Activated naive CD4-positive, alpha-beta T cell treated with anti-CD3 and anti-CD28 coated beads for 36 hours (primary cell): ENCODE data around the gene PRKCB. TPM values are rescaled to one million over a fixed set of nuclear protein-coding genes. Genes with fewer than 3 reads are reported as not detected.
A peak's percentile ranks its signal among the peaks of the same experiment; 100 is the strongest.

Source experiments
- CTCF ChIA-PET: fragments of 350-600 bp; sonication (Branson Sonifier 250); formaldehyde crosslinking; loops from one replicate; lab custom pipeline; 2021; ENCODE audit warnings: antibody characterized with exemption; lab: Charles Lee
- DNase-seq: peaks from one replicate; pipeline ENCODE4 v3.0.0-alpha.2; 2020
- H3K27ac Mint-ChIP-seq: one replicate; pipeline ENCODE4 v1.8.0; 2021; ENCODE audit warnings: mild to moderate bottlenecking, mixed read lengths
- H3K27me3 Mint-ChIP-seq: one replicate; pipeline ENCODE4 v1.8.0; 2021; ENCODE audit warnings: low read depth, mixed read lengths
- H3K36me3 Mint-ChIP-seq: one replicate; pipeline ENCODE4 v1.8.0; 2021; ENCODE audit warnings: low read depth, mixed read lengths
- H3K4me1 Mint-ChIP-seq: one replicate; pipeline ENCODE4 v1.8.0; 2021; ENCODE audit warnings: low read depth, mixed read lengths
- H3K4me3 Mint-ChIP-seq: one replicate; pipeline ENCODE4 v1.8.0; 2021; ENCODE audit warnings: mild to moderate bottlenecking, moderate library complexity, mixed read lengths
- H3K9me3 Mint-ChIP-seq: one replicate; pipeline ENCODE4 v1.8.0; 2021; ENCODE audit warnings: mixed read lengths
- intact Hi-C: fragments of 100-400 bp; cut with micrococcal nuclease; formaldehyde crosslinking; loops from one replicate; pipeline ENCODE4 v1.15.1; 2023
- total RNA-seq, 2 experiments: library from RNA; stranded (reverse); gene quantifications; one replicate each; pipeline ENCODE4 v1.2.3, GENCODE V29; 2021

PRKCB gene
- total RNA-seq, 2 experiments from 2014 or later, result 37.1 to 38.9 TPM

- CTCF ChIA-PET, result interaction anchor here (0.6 to 0.9 kb wide), 2 partner anchors 12 to 24 kb away, joined by 3 read pairs; no protein-coding TSS in a partner anchor
- no peaks in the 10 kb centered on the region for H3K9me3 Mint-ChIP-seq
Observed at GRCh38 chr16:23855010-23855409, 19.2 kb downstream of the PRKCB start.

GRCh38 chr16:23856251-23856709, 20.5 kb downstream of the PRKCB start:
- peaks cover 8% of the 10 kb centered on the region for H3K36me3 Mint-ChIP-seq
- DNase-seq, result no peak
- no peaks in the 10 kb centered on the region for H3K9me3 Mint-ChIP-seq
- no peaks in the 10 kb centered on the region for H3K27me3 Mint-ChIP-seq
- peaks cover 83% of the 10 kb centered on the region for H3K4me1 Mint-ChIP-seq
- no peak overlapping the region for H3K27ac Mint-ChIP-seq
- CTCF ChIA-PET, result interaction anchor here (0.7 kb wide), 2 partner anchors 48 to 413 kb away, joined by 3 read pairs; no protein-coding TSS in a partner anchor
- no peak overlapping the region for H3K4me3 Mint-ChIP-seq
- intact Hi-C loops, result no loop called here

More at GRCh38 chr16:23855010-23855409, 19.2 kb downstream of the PRKCB start:
- H3K27me3 Mint-ChIP-seq, result no peaks in the 10 kb centered on the region
- no peak for DNase-seq
- H3K4me1 Mint-ChIP-seq, result peaks cover 87% of the 10 kb centered on the region
- no peak overlapping the region for H3K4me3 Mint-ChIP-seq
- H3K36me3 Mint-ChIP-seq, result peaks cover 8% of the 10 kb centered on the region
- no peak overlapping the region for H3K27ac Mint-ChIP-seq
- intact Hi-C loops, result no loop called here

- peak; percentile 40 for DNase-seq
- Mint-ChIP-seq H3K27ac (no peak overlapping the region), H3K27me3 (no peaks in the 10 kb centered on the region), H3K4me3 (no peak overlapping the region), H3K36me3 (peaks cover 8% of the 10 kb centered on the region), H3K9me3 (no peaks in the 10 kb centered on the region), H3K4me1 (peaks cover 84% of the 10 kb centered on the region)
- CTCF ChIA-PET, result interaction anchor here (2.7 to 4.6 kb wide), 2 partner anchors 12 to 54 kb away, joined by 9 to 21 read pairs; no protein-coding TSS in a partner anchor
- intact Hi-C loops, result no loop called here
Observed at GRCh38 chr16:23857256-23857880, 21.6 kb downstream of the PRKCB start.

DNA sequence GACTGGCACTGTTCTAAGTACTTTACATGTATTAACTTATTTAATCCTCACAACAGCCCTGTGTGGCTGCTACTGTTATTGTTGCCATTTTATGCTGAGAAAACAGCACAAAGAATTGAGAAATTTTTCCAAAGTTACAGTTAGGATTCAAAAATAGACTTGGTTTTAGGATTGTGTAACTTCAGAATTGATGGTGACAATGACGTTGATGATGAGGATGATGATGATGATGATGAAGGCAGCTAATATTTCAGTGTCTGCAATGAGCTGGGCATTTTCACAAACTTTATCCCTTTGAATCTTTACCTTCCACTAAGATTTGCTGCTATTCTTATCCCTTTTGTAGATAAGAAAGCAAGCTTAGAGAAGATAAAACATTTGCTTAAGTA, 22.1 kb downstream of the PRKCB start:
- no peaks in the 10 kb centered on the region for H3K9me3 Mint-ChIP-seq
- H3K27ac Mint-ChIP-seq, result no peak overlapping the region
- no peak for DNase-seq
- H3K4me3 Mint-ChIP-seq, result no peak overlapping the region
- peaks cover 82% of the 10 kb centered on the region for H3K4me1 Mint-ChIP-seq
- no peaks in the 10 kb centered on the region for H3K27me3 Mint-ChIP-seq
- peaks cover 7% of the 10 kb centered on the region for H3K36me3 Mint-ChIP-seq
- CTCF ChIA-PET, result interaction anchor here (2.7 to 4.6 kb wide), 2 partner anchors 12 to 54 kb away, joined by 9 to 21 read pairs; no protein-coding TSS in a partner anchor
- intact Hi-C loops, result no loop called here

DNA sequence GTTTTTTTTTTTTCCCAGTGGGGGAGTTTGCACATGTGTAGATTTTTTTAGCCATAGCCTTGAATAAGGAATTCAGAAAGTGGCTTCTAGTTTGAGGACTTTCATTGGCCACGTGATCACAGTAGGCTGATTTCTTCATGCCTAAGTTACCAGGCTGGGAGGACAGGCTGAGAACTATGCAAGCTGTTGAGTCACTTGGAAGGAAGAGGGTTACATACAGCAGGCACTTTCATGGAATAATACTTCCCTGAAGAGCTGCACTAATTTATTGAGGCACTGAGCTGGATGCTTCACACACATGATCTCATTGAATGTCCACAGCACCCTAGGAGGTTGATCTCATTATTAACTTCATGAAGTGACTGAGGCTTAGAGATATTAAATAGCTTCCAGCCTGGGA, 22.8 kb downstream of the PRKCB start:
- CTCF ChIA-PET, result interaction anchor here (0.7 to 4.6 kb wide), 5 partner anchors 11 to 151 kb away, joined by 3 to 21 read pairs (median 3); no protein-coding TSS in a partner anchor
- H3K4me3 Mint-ChIP-seq, result no peak overlapping the region
- H3K27me3 Mint-ChIP-seq, result no peaks in the 10 kb centered on the region
- intact Hi-C loops, result no loop called here
- DNase-seq, result no peak
- no peaks in the 10 kb centered on the region for H3K9me3 Mint-ChIP-seq
- H3K27ac Mint-ChIP-seq, result no peak overlapping the region
- peaks cover 79% of the 10 kb centered on the region for H3K4me1 Mint-ChIP-seq
- H3K36me3 Mint-ChIP-seq, result peaks cover 5% of the 10 kb centered on the region

DNA sequence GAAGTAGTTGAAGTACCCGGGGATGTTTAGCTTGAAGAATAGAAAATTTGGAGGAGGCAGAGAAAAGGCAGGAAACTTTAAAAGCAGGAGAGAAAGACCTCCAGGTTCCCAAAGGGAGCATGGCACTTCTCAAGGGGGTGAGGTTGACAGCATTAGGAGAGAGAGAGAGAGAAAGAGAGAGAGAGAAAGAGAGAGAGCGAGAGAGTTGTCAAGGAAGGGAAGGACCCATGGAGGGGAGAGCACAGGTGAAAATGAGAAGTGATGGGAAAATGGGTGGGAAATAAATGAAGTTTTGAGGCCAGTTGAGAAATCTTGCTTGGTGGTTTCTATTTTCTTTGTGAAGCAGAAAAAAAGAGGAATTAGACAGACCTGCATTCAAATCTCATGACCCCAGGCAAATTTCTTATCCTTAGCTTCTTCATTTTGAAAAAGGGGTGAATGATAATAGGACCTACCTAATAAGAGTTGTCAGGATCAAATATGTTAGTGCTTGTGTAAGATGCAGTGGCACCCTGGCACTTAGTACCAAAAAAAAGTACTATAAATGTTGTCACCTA, 24.0 kb downstream of the PRKCB start:
- no peak for DNase-seq
- Mint-ChIP-seq H3K4me1 (peaks cover 77% of the 10 kb centered on the region), H3K4me3 (no peak overlapping the region), H3K27ac (no peak overlapping the region), H3K9me3 (no peaks in the 10 kb centered on the region), H3K36me3 (no peaks in the 10 kb centered on the region), H3K27me3 (no peaks in the 10 kb centered on the region)
- intact Hi-C loops, result no loop called here
- CTCF ChIA-PET, result interaction anchor here (0.6 to 4.6 kb wide), 4 partner anchors 10 to 640 kb away, joined by 3 to 21 read pairs (median 6); no protein-coding TSS in a partner anchor

DNA sequence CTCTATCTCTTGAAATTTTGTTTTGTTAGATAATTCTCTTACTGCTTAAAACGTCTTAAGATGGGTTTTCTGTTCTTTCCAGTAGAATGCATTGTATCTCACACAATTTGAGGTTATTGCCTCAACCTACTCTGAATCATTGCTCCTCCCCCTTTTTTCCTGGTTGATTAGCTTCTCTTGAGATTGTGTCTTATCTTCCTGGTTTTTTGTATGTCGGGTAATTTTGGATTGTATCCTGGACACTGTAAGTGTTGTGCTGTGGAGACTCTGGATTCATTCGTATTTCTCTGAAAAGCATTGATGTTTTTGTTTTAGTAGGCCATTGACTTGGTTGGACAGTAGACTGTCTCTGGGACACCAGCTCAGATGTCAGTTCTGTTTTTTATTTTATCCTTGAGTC, 26.1 kb downstream of the PRKCB start:
- no peaks in the 10 kb centered on the region for H3K9me3 Mint-ChIP-seq
- H3K4me3 Mint-ChIP-seq, result no peak overlapping the region
- intact Hi-C loops, result no loop called here
- CTCF ChIA-PET, result interaction anchor here (1.0 to 4.6 kb wide), 5 partner anchors 8 to 148 kb away, joined by 3 to 21 read pairs (median 5); no protein-coding TSS in a partner anchor
- H3K27me3 Mint-ChIP-seq, result no peaks in the 10 kb centered on the region
- H3K36me3 Mint-ChIP-seq, result no peaks in the 10 kb centered on the region
- H3K4me1 Mint-ChIP-seq, result peaks cover 75% of the 10 kb centered on the region
- DNase-seq, result no peak
- no peak overlapping the region for H3K27ac Mint-ChIP-seq

- CTCF ChIA-PET, result interaction anchor here (1.0 to 2.7 kb wide), 4 partner anchors 11 to 148 kb away, joined by 3 to 10 read pairs (median 4); no protein-coding TSS in a partner anchor
- no peaks in the 10 kb centered on the region for H3K9me3 Mint-ChIP-seq
- no peak overlapping the region for H3K27ac Mint-ChIP-seq
- H3K4me1 Mint-ChIP-seq, result peaks cover 72% of the 10 kb centered on the region
- no peaks in the 10 kb centered on the region for H3K36me3 Mint-ChIP-seq
- intact Hi-C loops, result no loop called here
- no peak overlapping the region for H3K4me3 Mint-ChIP-seq
- no peaks in the 10 kb centered on the region for H3K27me3 Mint-ChIP-seq
- DNase-seq, result no peak
Observed at GRCh38 chr16:23862556-23862955, 26.8 kb downstream of the PRKCB start.

DNA sequence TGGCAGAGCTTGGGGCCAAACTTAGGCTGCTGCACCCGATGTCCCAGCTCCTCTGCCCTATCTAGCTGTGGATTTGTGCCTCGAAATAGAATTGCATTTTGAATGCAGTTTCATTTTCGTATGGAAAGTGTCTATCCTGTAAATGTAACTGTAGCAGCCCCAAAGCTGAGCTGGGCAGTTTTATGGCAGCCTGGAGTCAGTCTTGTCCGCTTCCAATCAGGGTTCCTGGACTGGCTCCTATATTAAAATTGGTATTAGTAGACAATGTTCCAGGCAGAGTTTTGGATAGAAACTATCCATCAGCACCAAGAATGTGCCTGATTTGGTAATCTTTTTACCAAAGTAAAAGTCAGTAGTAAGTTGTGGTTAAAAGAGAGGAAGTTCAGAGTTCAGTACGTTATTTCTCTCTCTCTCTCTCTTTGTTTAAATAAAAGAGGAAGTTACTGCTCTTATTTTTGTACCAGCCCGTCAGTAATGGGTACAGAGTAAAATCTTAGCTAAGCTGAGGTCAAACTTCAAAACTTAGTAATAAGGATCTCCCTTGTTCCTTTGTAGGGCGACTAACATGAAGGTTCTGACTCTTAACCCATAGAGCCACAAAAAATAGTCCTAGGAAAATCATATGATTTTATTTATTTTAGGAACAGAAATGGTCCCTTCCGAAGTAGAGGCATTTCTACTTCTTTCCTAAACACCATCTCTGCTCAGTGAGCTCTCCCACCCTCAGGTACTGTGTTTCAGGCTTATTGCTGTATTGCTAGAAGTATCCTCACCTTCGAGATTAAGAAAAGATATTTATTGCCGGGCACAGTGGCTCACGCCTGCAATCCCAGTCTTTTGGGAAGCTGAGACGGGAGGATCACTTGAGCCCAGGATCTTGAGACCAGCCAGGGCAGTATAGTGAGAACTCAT, 28.0 kb downstream of the PRKCB start:
- Mint-ChIP-seq H3K27ac (peak overlapping the region; percentile 83), H3K4me3 (peak overlapping the region; percentile 68), H3K4me1 (peaks cover 68% of the 10 kb centered on the region), H3K36me3 (no peaks in the 10 kb centered on the region), H3K9me3 (no peaks in the 10 kb centered on the region), H3K27me3 (no peaks in the 10 kb centered on the region)
- intact Hi-C loops, result loop anchor here (1.0 kb wide), 1 partner anchor 21 kb away; no protein-coding TSS in a partner anchor
- CTCF ChIA-PET, result interaction anchor here (1.3 to 2.1 kb wide), 3 partner anchors 21 to 141 kb away, joined by 3 to 7 read pairs (median 4); no protein-coding TSS in a partner anchor
- DNase-seq, result peak; percentile 34

DNA sequence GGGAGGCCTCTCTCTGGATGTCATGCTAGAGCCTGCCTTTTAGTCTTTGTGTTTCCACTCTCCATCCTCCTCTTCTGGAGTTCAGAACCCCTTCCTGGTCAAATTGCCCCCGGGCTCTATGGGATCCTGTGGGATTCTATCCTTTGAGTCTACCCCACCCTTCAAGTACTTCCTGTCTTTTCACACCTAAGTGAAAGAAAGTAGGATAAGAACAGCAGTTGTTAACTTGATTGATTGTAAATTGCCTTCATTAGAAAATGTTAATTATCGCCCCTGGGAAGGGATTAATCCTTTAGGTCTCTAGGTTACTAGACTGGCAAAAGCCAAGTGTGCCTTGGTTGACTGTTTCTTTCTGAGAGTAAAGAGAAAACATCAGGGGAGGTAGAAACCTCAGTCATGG, 30.1 kb downstream of the PRKCB start:
- no peak overlapping the region for H3K4me3 Mint-ChIP-seq
- H3K4me1 Mint-ChIP-seq, result peaks cover 67% of the 10 kb centered on the region
- CTCF ChIA-PET, result interaction anchor here (0.6 to 0.7 kb wide), 2 partner anchors 37 to 98 kb away, joined by 3 to 4 read pairs; no protein-coding TSS in a partner anchor
- no peak for DNase-seq
- intact Hi-C loops, result no loop called here
- no peaks in the 10 kb centered on the region for H3K36me3 Mint-ChIP-seq
- H3K27ac Mint-ChIP-seq, result no peak overlapping the region
- H3K27me3 Mint-ChIP-seq, result no peaks in the 10 kb centered on the region
- no peaks in the 10 kb centered on the region for H3K9me3 Mint-ChIP-seq

- Mint-ChIP-seq H3K4me3 (no peak overlapping the region), H3K27ac (no peak overlapping the region), H3K27me3 (no peaks in the 10 kb centered on the region), H3K4me1 (peaks cover 70% of the 10 kb centered on the region), H3K36me3 (no peaks in the 10 kb centered on the region), H3K9me3 (no peaks in the 10 kb centered on the region)
- intact Hi-C loops, result no loop called here
- DNase-seq, result no peak
- CTCF ChIA-PET, result no interaction called here
Observed at GRCh38 chr16:23866621-23867020, 30.8 kb downstream of the PRKCB start.

- H3K36me3 Mint-ChIP-seq, result no peaks in the 10 kb centered on the region
- CTCF ChIA-PET, result no interaction called here
- DNase-seq, result no peak
- H3K27ac Mint-ChIP-seq, result no peak overlapping the region
- no peaks in the 10 kb centered on the region for H3K9me3 Mint-ChIP-seq
- peaks cover 63% of the 10 kb centered on the region for H3K4me1 Mint-ChIP-seq
- intact Hi-C loops, result no loop called here
- H3K27me3 Mint-ChIP-seq, result no peaks in the 10 kb centered on the region
- no peak overlapping the region for H3K4me3 Mint-ChIP-seq
Observed at GRCh38 chr16:23867566-23867965, 31.8 kb downstream of the PRKCB start.
